BLaER1 (cell line): ENCODE results near the gene WDR76.
"Not testable (repeated sequence)": the region's sequence is repeated elsewhere in the genome, so short reads cannot be mapped to it uniquely, and the experiment has no call there.

Source experiments
- H3K27ac ChIP-seq: shearing (Covaris generic); formaldehyde crosslinking; 2 replicates; pipeline ENCODE4 v1.8.1; 2022
- H3K27me3 ChIP-seq: shearing (Covaris generic); formaldehyde crosslinking; 2 replicates; pipeline ENCODE4 v1.8.1; 2022
- H3K36me3 ChIP-seq: shearing (Covaris generic); formaldehyde crosslinking; 2 replicates; pipeline ENCODE4 v1.8.1; 2022
- H3K4me1 ChIP-seq: shearing (Covaris generic); formaldehyde crosslinking; 2 replicates; pipeline ENCODE4 v1.8.1; 2022
- H3K4me2 ChIP-seq: shearing (Covaris generic); formaldehyde crosslinking; 2 replicates; pipeline ENCODE4 v1.8.1; 2022
- H3K4me3 ChIP-seq: shearing (Covaris generic); formaldehyde crosslinking; 2 replicates; pipeline ENCODE4 v1.8.1; 2022
- H3K9ac ChIP-seq: shearing (Covaris generic); formaldehyde crosslinking; 2 replicates; pipeline ENCODE4 v1.8.1; 2022
- H3K9me3 ChIP-seq: shearing (Covaris generic); formaldehyde crosslinking; 2 replicates; pipeline ENCODE4 v1.8.1; 2022
- H4K20me1 ChIP-seq: shearing (Covaris generic); formaldehyde crosslinking; 2 replicates; pipeline ENCODE4 v1.8.1; 2022
- Cebpa-rat ChIP-seq: shearing (Covaris generic); IDR thresholded peaks from 2 replicates; pipeline ENCODE4 v1.8.1; 2022

The WDR76 gene

DNA sequence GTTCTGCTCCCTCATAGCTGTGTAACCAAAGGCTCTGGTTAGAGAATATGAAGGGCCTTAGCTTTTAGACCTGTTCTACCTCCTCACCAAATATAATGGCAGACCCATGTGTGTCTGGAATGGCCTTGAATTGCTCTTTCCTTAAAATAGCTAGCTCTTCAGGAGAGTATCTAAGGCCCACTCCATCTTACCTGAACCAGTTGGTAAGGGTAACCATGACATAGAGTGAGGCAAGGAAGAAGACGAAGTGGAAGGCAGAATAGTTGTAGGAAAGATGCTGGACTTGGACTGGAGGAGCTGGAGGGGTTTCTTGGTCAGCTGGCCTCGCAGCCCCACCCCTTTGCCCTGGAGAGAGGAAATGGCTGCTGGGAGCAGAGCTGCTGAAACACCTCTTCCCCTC lies 31.6 kb upstream of the WDR76 start:
- Histone ChIP-seq H3K9me3 (no peaks in the 10 kb centered on the region), H3K4me3 (no peak overlapping the region), H3K27me3 (no peaks in the 10 kb centered on the region), H3K9ac (no peak overlapping the region), H4K20me1 (peaks cover 61% of the 10 kb centered on the region), H3K4me2 (no peak overlapping the region), H3K4me1 (peaks cover 56% of the 10 kb centered on the region), H3K36me3 (peaks cover 72% of the 10 kb centered on the region), H3K27ac (no peak overlapping the region)
- no peak for TF ChIP-seq Cebpa-rat

DNA sequence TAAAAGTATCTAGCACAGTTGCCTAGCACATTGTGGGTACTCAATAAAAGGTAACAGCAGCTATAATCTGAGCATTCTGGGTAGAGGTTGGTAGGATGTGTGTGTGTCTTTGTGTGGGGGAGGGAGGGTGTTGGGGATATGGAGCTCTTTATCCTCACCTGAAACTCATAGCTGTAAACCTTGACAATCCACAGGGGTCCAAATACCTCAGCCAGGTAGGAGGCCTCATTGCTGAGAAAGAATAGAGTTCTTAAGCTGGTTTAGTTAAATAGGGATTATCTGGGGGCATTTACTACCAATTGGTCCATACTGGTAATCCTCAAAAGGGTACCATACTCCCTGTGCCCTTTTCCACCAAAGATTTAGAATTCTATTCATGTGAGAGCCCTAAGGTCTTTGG lies 30.8 kb upstream of the WDR76 start:
- Histone ChIP-seq H3K4me2 (no peak overlapping the region), H3K4me1 (peaks cover 57% of the 10 kb centered on the region)

GRCh38 chr15:43796566-43796965 lies 30.2 kb upstream of the WDR76 start:
- Histone ChIP-seq H3K27me3 (no peaks in the 10 kb centered on the region), H3K9ac (no peak overlapping the region), H3K36me3 (peaks cover 75% of the 10 kb centered on the region), H3K4me2 (no peak overlapping the region), H4K20me1 (peaks cover 61% of the 10 kb centered on the region), H3K9me3 (no peaks in the 10 kb centered on the region), H3K4me3 (no peak overlapping the region), H3K4me1 (peaks cover 57% of the 10 kb centered on the region), H3K27ac (no peak overlapping the region)
- no peak for TF ChIP-seq Cebpa-rat

More for the DNA sequence above, 30.8 kb upstream of the WDR76 start:
- Histone ChIP-seq H3K4me3 (no peak overlapping the region), H3K9me3 (no peaks in the 10 kb centered on the region), H4K20me1 (peaks cover 61% of the 10 kb centered on the region), H3K36me3 (peaks cover 72% of the 10 kb centered on the region), H3K27ac (no peak overlapping the region), H3K27me3 (no peaks in the 10 kb centered on the region), H3K9ac (no peak overlapping the region)
- no peak for TF ChIP-seq Cebpa-rat

- Histone ChIP-seq H3K4me1 (peaks cover 43% of the 10 kb centered on the region), H3K36me3 (peaks cover 89% of the 10 kb centered on the region), H3K27me3 (no peaks in the 10 kb centered on the region), H3K4me3 (peak overlapping the region; percentile 94; the same call in 1 of the 2 replicates), H3K27ac (peak overlapping the region; percentile 87), H3K9ac (no peak overlapping the region), H3K9me3 (no peaks in the 10 kb centered on the region), H3K4me2 (peak overlapping the region; percentile 95), H4K20me1 (peaks cover 40% of the 10 kb centered on the region)
- TF ChIP-seq Cebpa-rat: no peak
These were observed 27.4 kb upstream of the WDR76 start for GRCh38 chr15:43799209-43799944.

DNA sequence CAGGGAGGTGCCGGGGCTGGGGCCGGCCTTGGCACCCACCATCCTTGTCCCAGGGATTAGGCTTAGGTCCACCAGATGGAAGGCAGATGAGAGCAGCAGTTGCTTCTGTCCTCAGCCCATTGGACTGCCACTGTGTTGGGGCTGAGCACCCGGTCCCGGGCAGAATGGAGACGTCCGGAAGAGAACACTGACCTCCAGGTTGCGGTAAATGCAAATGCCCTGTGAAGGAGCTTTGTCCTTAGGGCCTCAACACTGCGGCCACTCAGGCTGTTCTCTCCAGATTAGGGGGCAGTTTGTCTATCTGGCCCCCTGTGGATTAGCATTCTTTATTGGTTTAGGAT lies 26.9 kb upstream of the WDR76 start, which contains the start of gene SERINC4:
TSS of gene SERINC4 (minus strand) at position 276 of the 341 bp plus-strand sequence. CDS start at position 42, 234 bp downstream.
- Histone ChIP-seq H3K4me2 (peak within 1 kb of the TSS; percentile 95), H3K9me3 (no peaks in the 10 kb centered on the region), H4K20me1 (peaks cover 35% of the 10 kb centered on the region), H3K27me3 (no peaks in the 10 kb centered on the region), H3K4me1 (peaks cover 37% of the 10 kb centered on the region), H3K9ac (peak within 1 kb of the TSS; percentile 89), H3K27ac (peak within 1 kb of the TSS; percentile 87), H3K36me3 (peaks cover 89% of the 10 kb centered on the region), H3K4me3 (peak within 1 kb of the TSS; percentile 94)
- TF ChIP-seq Cebpa-rat: no peak

DNA sequence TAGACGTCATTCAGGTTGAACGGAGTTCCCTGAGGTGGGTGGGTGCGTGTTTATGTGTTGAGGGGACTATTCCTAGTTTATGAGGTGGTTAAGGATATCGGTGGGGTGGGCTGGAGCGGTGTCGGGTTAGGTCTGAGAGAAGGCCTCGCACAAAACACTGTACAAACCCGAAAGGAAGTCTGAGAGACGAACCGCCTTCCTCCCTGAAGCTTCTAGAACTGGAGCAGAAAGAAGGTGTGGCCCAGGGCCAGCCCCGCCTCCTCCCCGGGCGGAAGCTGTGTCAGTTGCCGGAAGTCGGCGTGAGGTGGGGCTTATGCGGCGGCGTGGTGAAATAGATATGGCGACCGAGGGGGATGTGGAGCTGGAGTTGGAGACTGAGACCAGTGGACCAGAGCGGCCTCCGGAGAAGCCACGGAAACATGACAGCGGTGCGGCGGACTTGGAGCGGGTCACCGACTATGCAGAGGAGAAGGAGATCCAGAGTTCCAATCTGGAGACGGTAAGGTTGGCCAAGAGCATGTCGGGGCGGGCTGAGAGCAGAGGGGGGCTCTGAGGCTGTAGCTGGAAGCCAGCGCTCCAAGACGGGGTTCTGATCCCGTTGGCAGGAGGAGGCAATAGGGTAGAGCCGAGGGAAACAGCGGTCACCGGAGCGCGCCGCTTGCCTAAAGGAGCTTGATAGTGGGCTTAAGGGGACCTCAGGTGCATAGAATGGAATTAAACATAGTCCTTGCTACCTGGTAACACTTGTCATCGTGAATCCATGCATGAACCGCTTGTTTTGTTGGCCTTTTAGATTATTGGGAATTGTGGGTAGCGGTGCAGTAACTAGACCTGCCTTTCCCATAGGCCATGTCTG lies 26.3 kb upstream of the WDR76 start, which contains the start of gene HYPK:
TSS of gene HYPK (plus strand) at position 314 of the 856 bp plus-strand sequence. CDS start at position 338, 24 bp downstream.
- TF ChIP-seq Cebpa-rat: no peak
- H3K27me3 ChIP-seq: no peaks in the 10 kb centered on the region
- peak within 1 kb of the TSS; percentile 94 for H3K4me3 ChIP-seq
- peaks cover 89% of the 10 kb centered on the region for H3K36me3 ChIP-seq
- peak within 1 kb of the TSS; percentile 87 for H3K27ac ChIP-seq
- peaks cover 31% of the 10 kb centered on the region for H3K4me1 ChIP-seq
- H3K9ac ChIP-seq: peak within 1 kb of the TSS; percentile 89
- no peaks in the 10 kb centered on the region for H3K9me3 ChIP-seq
- H4K20me1 ChIP-seq: peaks cover 29% of the 10 kb centered on the region
- H3K4me2 ChIP-seq: peak within 1 kb of the TSS; percentile 95

DNA sequence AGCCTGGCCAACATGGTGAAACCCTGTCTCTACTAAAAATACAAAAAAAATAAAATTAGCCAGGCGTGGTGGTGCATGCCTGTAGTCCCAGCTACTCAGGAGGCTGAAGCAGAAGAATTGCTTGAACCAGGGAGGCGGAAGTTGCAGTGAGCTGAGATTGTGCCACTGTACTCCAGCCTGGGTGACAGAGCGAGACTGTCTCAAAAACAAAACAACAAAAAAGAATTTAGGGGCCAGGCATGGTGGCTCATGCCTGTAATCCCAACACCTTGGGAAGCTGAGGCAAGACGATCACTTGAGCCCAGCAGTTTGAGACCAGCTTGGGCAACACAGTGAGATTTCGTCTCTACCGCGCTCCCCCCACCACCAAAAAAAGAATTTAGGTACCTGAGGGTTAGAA lies 24.1 kb upstream of the WDR76 start:
- peaks cover 29% of the 10 kb centered on the region for H3K4me1 ChIP-seq
- H3K9ac ChIP-seq, H3K4me2 ChIP-seq, H4K20me1 ChIP-seq, H3K4me3 ChIP-seq, H3K27me3 ChIP-seq, H3K27ac ChIP-seq, H3K9me3 ChIP-seq: not testable (repeated sequence)
- peaks cover 89% of the 10 kb centered on the region for H3K36me3 ChIP-seq

DNA sequence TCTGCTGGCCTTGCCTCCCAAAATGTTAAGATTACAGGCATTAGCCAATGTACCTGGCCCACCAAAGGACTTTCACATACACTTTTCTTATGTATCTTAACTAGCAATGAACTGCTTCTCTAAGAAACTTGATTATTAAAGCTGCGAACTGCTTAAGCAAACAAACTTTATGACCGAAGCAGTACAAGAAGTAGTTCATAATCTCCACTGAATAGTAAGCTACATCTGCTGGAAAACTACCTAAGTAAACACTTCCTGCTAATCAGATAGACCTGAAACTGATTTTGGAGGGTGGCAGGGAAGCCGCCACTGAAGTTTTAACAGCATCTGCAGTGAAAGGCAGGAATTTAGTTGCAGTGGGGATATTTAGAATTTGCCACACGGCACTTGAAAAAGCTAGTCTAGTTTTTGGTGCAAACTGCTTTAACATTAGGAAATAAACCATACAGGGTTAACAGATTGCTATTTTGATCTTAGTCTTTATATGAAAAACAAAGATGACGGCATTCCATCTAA lies 18.3 kb upstream of the WDR76 start:
- no peak overlapping the region for H3K4me2 ChIP-seq
- no peaks in the 10 kb centered on the region for H3K27me3 ChIP-seq
- H3K36me3 ChIP-seq: peaks cover 100% of the 10 kb centered on the region
- H4K20me1 ChIP-seq: no peaks in the 10 kb centered on the region
- no peaks in the 10 kb centered on the region for H3K9me3 ChIP-seq
- no peaks in the 10 kb centered on the region for H3K4me1 ChIP-seq
- no peak for TF ChIP-seq Cebpa-rat
- no peak overlapping the region for H3K9ac ChIP-seq
- no peak overlapping the region for H3K27ac ChIP-seq
- H3K4me3 ChIP-seq: no peak overlapping the region

DNA sequence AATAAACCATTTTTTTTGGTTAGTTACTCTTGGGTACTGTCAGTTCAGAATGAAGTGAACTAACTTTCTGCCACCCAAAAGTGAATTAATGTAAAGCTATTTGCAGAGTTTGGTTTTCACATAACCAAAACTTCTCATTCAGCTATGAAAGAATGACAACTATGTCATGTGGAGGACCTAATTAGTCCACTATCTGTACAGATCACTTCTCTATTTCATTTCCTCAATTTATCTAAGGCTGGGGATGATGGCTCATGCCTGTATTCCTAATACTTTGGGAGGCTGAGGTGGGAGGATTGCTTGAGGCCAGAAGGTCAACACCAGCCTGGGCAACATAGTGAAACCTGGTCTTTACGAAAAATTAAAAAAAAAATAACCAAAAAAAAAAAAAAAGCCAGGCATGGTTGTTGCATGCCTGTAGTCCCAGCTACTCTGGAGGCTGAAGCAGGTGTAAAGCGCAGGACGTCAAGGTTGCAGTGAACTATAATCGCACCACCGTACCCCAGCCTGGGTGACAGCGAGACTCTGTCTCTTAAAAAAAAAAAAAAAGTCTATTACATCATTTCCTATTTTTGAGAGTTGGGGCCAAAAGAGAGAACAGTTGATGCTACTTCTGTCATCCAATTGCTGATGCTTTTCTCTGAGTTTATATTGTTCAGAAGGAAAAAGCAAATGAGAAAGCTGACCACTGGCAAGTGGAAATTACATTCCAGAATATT lies 17.7 kb upstream of the WDR76 start:
- H4K20me1 ChIP-seq: no peaks in the 10 kb centered on the region
- no peaks in the 10 kb centered on the region for H3K4me1 ChIP-seq
- H3K4me3 ChIP-seq: no peak overlapping the region
- no peaks in the 10 kb centered on the region for H3K9me3 ChIP-seq
- no peak for TF ChIP-seq Cebpa-rat
- no peak overlapping the region for H3K9ac ChIP-seq
- no peaks in the 10 kb centered on the region for H3K27me3 ChIP-seq
- peaks cover 100% of the 10 kb centered on the region for H3K36me3 ChIP-seq
- H3K27ac ChIP-seq: 0 out of 2 replicates have a peak overlapping the region, but pooled peaks have one; percentile 13
- H3K4me2 ChIP-seq: no peak overlapping the region

DNA sequence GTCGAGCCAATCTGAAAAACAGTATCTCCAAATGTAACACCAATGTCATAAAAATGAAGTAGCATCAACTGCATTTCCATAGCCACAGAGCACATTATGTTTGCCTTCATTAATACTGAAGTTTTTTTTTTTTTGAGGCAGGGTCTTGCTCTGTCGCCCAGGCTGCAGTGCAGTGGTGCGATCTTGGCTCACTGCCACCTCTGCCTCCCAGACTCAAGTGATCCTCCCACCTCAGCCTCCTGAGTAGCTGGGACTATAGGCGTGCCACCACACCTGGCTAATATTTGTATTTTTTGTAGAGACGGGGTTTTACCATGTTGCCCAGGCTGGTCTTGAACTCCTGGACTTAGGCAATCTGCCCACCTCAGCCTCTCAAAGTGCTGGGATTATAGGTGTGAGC lies 11.7 kb upstream of the WDR76 start:
- Histone ChIP-seq H3K4me1 (peaks cover 22% of the 10 kb centered on the region), H3K36me3 (peaks cover 93% of the 10 kb centered on the region), H4K20me1 (peaks cover 31% of the 10 kb centered on the region)
- H3K27me3 ChIP-seq, H3K9ac ChIP-seq, H3K4me3 ChIP-seq, H3K9me3 ChIP-seq, H3K4me2 ChIP-seq, H3K27ac ChIP-seq: not testable (repeated sequence)
